Activated CD8-positive, alpha-beta memory T cell treated with anti-CD3 and anti-CD28 coated beads, Interleukin-2, amount 50 U/mL, for 24 hours (primary cell): ENCODE results near the gene COMP.

Experiments used
- DNase-seq: peaks from one replicate; pipeline ENCODE4 v3.0.0-alpha.2; 2020; ENCODE audit errors: extremely low read depth

COMP gene

GRCh38 chr19:18803550-18804138 is 12.5 kb upstream of the COMP start:
- DNase-seq = no peak

- DNase-seq = no peak
Measured at GRCh38 chr19:18802354-18802753, 11.2 kb upstream of the COMP start.

- no peak for DNase-seq
Measured at GRCh38 chr19:18800636-18801035, 9.5 kb upstream of the COMP start.

GRCh38 chr19:18800079-18800478 is 9.0 kb upstream of the COMP start:
- DNase-seq = no peak

GRCh38 chr19:18799389-18799970 is 8.4 kb upstream of the COMP start:
- no peak for DNase-seq

- no peak for DNase-seq
Measured at GRCh38 chr19:18798384-18799352, 7.6 kb upstream of the COMP start.

GRCh38 chr19:18796239-18796638 is 5.1 kb upstream of the COMP start:
- DNase-seq = no peak

- no peak for DNase-seq
Measured at GRCh38 chr19:18795540-18795939, 4.4 kb upstream of the COMP start.

- DNase-seq = no peak
Measured at GRCh38 chr19:18794692-18795091, 3.6 kb upstream of the COMP start.

GRCh38 chr19:18794029-18794313 is 2.9 kb upstream of the COMP start:
- no peak for DNase-seq

GRCh38 chr19:18793144-18794028 is 2.3 kb upstream of the COMP start:
- DNase-seq = no peak

- DNase-seq = no peak
Measured at GRCh38 chr19:18792661-18793060, 1.6 kb upstream of the COMP start.

GRCh38 chr19:18791315-18791678 is 192 bp upstream of the COMP start:
- DNase-seq = no peak

GRCh38 chr19:18789883-18790565 is 1.1 kb downstream of the COMP start:
- no peak for DNase-seq

- DNase-seq = no peak
Measured at GRCh38 chr19:18789422-18789869, 1.7 kb downstream of the COMP start.

GRCh38 chr19:18788529-18789421 is 2.3 kb downstream of the COMP start:
- no peak for DNase-seq

GRCh38 chr19:18785179-18786124 is 5.7 kb downstream of the COMP start:
- peak; percentile 27 for DNase-seq

GRCh38 chr19:18784786-18785120 is 6.4 kb downstream of the COMP start:
- no peak for DNase-seq
